HG03135 (cell line): ENCODE measurements around the gene GALNT3.

Experiments used
- ATAC-seq: cut with Tn5 transposase; IDR thresholded peaks from one replicate; pipeline ENCODE4 v1.9.1; 2021; ENCODE audit warnings: mild to moderate bottlenecking, moderate library complexity; ENCODE audit not compliant: unreplicated experiment

GALNT3 gene

GRCh38 chr2:165796819-165797530 lies 2.9 kb upstream of the GALNT3 start:
- ATAC-seq, result no peak

GRCh38 chr2:165796129-165796528 lies 2.1 kb upstream of the GALNT3 start:
- ATAC-seq, result no peak

- ATAC-seq, result peak; percentile 25
Measured at GRCh38 chr2:165795011-165795410, 964 bp upstream of the GALNT3 start.

- peak; percentile 96 for ATAC-seq
Measured at GRCh38 chr2:165794536-165794928, 485 bp upstream of the GALNT3 start.

- ATAC-seq, result peak; percentile 1
Measured at GRCh38 chr2:165793161-165793778, 777 bp downstream of the GALNT3 start.

- no peak for ATAC-seq
Measured at GRCh38 chr2:165792104-165792454, 2.0 kb downstream of the GALNT3 start.

GRCh38 chr2:165791421-165792103 lies 2.5 kb downstream of the GALNT3 start:
- ATAC-seq, result no peak

- ATAC-seq, result no peak
Measured at GRCh38 chr2:165790466-165790865, 3.6 kb downstream of the GALNT3 start.

- ATAC-seq, result no peak
Measured at GRCh38 chr2:165787334-165787733, 6.7 kb downstream of the GALNT3 start.

- ATAC-seq, result no peak
Measured at GRCh38 chr2:165779706-165780105, 14.3 kb downstream of the GALNT3 start.

- ATAC-seq, result no peak
Measured at GRCh38 chr2:165778653-165779451, 15.2 kb downstream of the GALNT3 start.

GRCh38 chr2:165778187-165778556 lies 15.9 kb downstream of the GALNT3 start:
- no peak for ATAC-seq

- ATAC-seq, result no peak
Measured at GRCh38 chr2:165777522-165778186, 16.4 kb downstream of the GALNT3 start.

GRCh38 chr2:165776796-165777195 lies 17.3 kb downstream of the GALNT3 start:
- no peak for ATAC-seq

- ATAC-seq, result no peak
Measured at GRCh38 chr2:165776013-165776412, 18.0 kb downstream of the GALNT3 start.

- no peak for ATAC-seq
Measured at GRCh38 chr2:165773684-165774083, 20.4 kb downstream of the GALNT3 start.

- ATAC-seq, result no peak
Measured at GRCh38 chr2:165772183-165772582, 21.9 kb downstream of the GALNT3 start.

GRCh38 chr2:165766326-165766927 lies 27.6 kb downstream of the GALNT3 start:
- ATAC-seq, result no peak

GRCh38 chr2:165762723-165763122 lies 31.3 kb downstream of the GALNT3 start:
- no peak for ATAC-seq

GRCh38 chr2:165757906-165758675 lies 36.0 kb downstream of the GALNT3 start:
- no peak for ATAC-seq
